GM19324 (cell line): ENCODE results near the gene CRIP1.

Source experiments
- ATAC-seq: cut with Tn5 transposase; IDR thresholded peaks from one replicate; pipeline ENCODE4 v1.9.1; 2021; ENCODE audit warnings: mild to moderate bottlenecking, moderate library complexity; ENCODE audit not compliant: unreplicated experiment, low FRiP score

The CRIP1 gene

DNA sequence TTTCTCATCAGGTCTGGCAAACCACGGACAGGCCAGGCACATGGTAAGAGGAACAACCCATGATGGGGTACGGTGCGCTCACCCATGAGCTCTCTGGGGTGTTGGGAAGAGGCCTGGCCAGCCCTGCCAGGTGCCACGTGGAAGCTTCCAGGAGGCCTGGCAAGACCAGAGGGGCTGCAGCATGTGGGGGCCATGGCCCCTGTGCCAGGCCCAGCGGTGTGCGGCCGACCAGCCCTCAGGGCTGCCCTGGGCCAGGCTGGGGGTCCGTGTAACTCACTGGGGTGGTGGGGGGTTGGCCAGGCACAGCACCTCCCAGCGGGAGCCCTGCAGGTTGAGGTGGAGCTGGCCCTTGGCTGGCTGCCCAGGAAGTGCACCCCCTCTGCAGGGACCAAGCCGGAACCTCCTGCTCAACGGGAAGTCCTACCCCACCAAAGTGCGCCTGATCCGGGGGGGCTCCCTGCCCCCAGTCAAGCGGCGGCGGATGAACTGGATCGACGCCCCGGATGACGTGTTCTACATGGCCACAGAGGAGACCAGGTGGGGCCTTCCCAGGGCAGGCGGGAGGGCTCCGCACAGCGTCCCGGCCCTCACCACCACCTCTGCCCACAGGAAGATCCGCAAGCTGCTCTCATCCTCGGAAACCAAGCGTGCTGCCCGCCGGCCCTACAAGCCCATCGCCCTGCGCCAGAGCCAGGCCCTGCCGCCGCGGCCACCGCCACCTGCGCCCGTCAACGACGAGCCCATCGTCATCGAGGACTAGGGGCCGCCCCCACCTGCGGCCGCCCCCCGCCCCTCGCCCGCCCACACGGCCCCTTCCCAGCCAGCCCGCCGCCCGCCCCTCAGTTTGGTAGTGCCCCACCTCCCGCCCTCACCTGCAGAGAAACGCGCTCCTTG lies 17.0 kb upstream of the CRIP1 start:
- ATAC-seq: no peak

DNA sequence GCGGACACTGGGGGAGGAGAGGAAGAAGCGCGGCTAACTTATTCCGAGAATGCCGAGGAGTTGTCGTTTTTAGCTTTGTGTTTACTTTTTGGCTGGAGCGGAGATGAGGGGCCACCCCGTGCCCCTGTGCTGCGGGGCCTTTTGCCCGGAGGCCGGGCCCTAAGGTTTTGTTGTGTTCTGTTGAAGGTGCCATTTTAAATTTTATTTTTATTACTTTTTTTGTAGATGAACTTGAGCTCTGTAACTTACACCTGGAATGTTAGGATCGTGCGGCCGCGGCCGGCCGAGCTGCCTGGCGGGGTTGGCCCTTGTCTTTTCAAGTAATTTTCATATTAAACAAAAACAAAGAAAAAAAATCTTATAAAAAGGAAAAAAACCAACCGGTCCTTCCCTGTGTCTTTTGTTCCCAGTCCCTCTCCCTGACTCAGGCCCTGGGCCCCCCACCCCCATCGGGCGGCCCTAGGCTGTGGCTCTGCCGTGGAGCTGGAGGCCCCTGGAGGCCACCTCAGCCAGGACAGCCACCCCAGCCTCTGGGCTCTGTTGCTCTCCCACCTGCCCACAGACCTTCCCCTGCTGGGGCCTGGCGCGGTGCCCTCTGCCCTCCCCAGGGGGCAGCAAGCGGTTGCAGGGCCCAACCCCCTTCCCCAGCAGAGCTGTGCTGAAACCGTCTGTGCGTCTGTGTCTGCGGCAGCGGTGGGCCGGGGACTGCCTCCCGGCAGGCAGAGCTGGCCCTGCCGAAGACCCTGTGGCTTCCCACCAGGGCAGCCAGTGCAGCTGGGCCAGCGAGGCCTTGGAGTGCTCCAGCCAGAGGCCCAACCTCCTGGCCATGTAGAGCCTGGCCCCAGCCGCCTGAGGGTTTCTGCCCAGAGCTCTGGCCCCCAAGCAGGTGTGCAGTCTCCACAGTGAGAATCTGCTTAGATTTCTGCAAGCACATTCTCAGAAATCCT lies 16.1 kb upstream of the CRIP1 start:
- ATAC-seq: no peak

DNA sequence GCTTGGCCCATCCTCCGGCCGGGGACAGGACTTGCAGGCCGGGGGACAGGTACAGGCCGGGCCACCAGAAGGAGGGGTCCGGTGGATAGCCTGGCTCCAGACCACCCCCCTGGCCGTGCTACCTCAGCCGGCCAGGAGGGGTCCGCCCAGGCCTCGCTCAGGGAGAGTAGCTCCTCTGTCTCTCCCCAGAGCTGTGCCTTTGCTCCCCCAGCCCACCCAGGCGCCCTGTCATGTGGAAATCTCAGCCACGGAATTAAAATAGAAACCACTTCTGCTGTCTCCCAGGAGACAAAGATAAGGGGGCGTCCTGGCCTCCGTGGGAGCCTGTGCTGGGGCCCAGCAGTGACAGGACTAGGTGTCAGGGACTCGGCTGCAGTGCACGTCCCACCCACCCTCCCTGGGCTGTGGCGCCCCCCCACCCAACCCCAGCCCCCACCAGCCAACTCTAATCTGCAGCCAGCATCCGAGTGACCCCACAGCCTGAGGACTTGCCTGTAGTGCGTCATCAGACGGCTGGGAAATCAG lies 15.3 kb upstream of the CRIP1 start:
- no peak for ATAC-seq

DNA sequence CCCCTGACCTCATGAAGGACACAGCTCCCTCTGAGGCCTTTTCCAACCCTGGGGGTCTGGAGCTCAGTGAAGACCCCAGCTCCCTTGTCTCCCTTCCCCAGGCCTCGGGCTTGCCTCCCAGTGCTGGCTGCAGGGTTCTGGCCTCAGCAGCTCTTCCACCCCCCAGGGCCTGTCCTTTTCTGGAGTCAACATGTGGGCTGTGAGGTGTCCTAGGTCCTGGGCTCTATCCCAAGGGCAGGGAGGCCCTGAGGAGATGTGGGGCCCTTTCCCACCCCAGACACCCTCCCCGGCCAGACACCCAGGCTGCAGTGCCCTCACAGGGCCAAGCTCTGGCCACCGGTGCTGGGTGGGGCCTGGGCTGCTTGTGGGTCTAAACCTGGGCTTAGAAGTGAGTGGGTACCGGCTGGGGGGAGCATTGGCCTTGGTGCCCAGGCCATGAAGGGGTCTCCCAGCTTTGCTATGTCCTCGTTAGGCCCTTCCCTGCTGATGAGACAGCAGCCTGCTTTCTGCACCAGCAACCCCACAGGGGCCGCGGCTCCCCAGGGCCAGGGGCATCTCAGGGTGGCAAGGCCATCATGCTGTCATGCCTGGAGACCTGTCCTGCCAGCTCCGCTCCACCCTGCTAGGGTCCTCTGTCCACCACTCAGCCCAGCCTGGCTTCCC lies 14.7 kb upstream of the CRIP1 start:
- ATAC-seq: no peak

DNA sequence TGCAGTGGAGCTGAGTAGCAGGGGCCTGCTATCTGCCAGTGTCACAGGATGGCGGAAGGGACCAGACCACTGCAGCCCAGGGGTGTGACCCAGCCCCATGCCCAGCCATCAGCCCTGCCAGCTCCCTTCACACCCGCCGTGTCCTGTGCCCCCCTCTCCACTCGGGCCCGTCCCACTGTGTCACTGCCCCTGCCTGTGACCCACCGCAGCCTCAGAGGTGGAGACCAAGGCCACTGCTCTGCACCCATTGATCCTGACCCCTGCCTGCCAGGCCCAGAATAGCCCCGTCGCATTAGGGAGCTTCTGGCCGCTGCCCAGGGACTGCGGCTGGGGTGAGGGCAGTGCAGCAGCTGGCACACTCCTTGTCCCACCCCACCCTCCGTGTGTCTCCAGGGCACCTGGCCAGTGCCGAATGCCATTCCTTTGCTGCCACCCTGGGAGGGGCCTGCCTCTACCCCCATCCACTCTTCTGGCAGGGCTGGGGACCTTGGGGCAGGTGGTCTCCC lies 14.1 kb upstream of the CRIP1 start:
- ATAC-seq: no peak

DNA sequence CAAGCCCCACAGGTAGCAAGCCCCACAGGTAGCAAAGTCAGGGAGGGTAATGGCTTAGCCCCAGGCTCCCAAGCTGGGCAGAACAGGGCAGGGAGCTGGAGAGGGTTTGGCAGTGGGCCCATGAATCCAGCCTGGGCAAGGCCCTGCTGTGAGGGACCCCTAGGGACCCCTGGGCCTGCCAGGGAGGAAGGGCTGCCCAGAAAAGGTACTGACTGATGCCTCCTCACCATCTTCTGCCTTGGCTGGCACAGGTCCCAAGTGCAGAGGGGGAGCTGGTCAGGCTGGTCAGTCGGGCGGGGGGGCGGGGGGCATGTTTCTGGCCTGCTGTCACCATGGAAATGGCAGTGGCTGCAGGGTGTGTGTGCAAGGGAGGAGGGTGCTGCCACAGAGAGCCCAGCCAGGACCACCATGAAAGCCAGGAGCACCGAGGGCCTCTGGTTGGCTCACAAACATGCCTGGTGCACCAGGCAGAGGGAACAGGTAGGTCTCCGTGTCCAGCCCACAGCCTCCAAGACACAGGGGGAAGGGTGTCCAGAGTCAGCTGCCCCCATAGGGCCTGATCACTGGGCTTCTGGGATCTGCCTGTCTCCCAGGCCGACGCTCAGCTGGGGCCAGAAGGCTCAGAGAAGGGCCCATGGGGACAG lies 13.5 kb upstream of the CRIP1 start:
- no peak for ATAC-seq

DNA sequence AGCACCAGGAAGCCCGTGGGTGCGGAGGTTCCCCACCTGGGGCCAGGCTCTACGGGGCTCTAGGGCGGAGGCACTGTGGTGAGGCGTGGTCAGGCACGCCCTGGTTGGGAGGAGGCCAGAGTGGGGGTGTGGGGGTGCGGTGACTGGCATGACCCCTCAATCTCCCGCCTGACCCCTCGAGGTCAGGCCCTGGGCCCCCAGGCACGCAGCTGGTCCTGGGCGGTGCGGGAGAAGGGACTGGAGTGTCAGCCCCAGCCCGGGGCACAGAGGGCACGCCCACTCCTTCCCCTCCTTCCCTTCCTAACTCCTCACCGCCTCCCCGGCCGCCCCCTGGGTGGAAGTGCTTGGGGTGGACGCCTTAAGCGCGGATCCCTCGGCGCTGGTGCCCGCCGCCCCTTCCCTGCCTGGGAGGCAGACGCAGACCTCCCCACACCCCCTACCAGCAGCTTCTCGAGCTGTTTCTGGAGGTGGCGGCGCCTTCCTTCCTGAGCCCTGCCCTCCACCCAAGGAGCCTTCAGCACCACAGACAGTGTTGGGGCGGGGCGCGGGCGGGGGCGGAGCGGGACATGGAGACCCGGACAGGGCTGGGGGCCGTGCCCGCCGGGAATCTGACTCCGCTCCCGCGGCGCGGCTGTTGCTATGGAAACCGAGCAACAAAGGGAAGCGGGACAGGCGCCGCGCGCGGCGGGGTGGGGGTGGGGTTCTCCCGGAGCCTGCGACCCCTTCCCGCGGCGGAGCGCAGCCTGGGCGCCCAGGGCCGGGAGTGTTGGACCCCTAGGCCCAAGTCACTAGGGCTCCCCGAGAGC lies 12.8 kb upstream of the CRIP1 start:
- ATAC-seq: no peak

DNA sequence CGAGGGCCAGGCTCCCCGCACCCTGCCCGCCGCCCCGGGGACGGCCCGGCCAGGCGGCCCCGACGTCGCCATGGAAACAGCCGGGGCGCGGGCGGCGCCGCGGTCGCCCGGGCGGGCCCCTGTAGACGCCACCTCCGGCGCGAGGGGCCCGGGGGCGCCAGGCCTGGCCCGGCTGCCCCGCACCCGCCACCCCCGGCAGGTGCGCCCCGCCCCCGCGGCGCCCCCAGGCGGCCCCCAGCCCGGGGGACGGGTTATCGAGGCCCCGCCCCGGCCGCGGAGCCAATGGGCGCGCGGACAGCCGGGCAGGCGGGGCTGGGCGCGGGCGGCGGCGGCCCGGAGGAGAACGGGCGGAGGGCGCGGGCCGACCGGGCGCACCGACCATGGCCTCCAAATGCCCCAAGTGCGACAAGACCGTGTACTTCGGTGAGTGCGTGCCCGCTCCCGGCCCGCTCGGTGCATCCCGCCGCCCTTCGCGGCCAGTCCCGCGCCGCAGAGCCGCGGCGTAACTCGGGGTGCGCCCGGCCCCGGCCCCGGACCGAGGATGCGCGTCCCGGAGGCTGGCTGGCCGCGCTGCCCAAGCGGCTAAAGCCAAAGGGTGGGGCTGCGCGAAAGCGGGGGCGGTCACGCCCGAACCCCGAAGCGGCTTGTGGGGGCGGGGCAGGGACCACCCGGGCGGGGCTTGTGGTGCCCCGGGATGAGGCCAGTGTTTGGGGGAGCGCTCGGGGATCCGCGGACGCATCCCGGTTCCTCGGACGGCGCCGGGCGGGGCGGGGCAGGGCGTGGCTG lies 12.0 kb upstream of the CRIP1 start, which contains the start of gene CRIP2:
Gene CRIP2 (plus strand): TSS at position 339 of the 786 bp plus-strand sequence. CDS start 42 bp downstream, at position 381.
- no peak for ATAC-seq

DNA sequence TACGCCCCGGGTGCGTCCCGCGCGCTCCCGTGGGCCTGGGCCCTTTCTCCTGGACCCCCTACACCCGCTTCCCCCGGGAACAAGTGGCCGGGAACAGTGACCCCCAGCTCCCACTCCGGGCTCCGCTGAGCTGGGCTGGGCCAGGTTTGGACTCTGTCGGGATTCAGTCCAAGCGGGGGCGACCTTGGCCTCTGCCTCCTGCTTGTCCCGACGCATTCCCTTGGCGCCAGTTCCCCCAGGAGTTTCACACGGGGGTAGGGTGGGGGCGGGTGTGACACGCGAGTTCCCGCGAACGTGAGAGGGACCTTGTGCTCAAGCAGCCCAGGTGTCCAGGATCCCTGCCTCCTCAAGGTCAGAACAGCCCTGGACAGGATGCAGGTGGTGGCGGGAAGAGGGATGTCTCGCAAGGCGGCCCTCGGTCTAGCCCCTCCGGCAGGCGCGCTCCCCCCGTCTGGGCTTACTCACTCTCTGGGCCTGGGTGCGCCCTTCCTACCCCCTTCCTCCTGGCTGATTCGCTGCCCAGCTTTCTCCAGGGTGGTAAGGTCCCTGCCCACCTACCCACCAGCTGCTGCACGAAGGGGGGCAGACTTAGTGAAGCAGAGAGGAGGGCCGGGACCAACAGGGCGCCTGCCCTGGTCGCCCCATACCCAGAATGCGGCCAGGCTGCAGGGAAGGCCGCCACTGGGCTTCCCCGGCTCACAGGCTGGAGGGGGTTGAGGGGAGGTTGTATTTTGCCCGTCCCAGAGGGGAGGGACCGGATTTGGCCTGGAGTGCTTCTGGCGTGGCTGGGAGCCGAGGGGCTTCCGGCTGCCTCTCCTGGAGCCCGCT lies 11.2 kb upstream of the CRIP1 start:
- no peak for ATAC-seq

DNA sequence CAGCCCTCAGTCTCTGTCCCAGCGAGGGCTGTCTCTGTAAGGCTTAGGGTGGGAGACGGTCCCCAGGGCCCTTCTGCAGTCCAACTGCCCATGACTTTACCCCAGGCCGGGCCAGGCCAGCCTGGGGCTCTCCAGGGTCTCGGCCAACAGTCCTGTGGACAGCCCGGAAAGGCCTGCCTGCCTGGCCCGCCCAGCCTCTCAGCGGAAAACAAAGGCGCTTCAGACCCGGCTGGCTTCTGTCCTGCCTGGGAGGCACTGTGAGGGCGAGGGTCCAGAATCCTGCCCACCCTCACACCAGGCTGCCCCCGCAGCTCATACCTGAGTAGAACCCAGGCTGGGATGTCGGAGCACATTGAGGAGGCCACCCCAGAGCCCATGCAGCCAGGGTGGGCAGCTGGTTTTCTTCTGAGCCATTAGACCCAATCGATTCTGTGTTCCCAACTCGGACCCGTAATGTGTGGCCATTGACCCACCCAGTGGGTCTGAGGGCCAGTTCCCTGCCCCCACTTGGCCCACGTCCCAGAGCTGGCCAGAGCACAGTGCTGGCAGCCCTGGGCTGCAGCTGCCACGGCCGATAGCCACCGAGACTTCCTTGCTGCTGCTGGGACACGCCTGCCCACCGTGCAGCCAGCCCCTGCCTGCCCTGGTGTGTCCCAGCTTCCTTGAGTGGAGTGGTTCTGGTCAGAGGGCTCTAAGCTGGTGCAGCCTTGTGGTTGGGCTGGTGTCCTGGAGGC lies 10.4 kb upstream of the CRIP1 start:
- ATAC-seq: no peak

DNA sequence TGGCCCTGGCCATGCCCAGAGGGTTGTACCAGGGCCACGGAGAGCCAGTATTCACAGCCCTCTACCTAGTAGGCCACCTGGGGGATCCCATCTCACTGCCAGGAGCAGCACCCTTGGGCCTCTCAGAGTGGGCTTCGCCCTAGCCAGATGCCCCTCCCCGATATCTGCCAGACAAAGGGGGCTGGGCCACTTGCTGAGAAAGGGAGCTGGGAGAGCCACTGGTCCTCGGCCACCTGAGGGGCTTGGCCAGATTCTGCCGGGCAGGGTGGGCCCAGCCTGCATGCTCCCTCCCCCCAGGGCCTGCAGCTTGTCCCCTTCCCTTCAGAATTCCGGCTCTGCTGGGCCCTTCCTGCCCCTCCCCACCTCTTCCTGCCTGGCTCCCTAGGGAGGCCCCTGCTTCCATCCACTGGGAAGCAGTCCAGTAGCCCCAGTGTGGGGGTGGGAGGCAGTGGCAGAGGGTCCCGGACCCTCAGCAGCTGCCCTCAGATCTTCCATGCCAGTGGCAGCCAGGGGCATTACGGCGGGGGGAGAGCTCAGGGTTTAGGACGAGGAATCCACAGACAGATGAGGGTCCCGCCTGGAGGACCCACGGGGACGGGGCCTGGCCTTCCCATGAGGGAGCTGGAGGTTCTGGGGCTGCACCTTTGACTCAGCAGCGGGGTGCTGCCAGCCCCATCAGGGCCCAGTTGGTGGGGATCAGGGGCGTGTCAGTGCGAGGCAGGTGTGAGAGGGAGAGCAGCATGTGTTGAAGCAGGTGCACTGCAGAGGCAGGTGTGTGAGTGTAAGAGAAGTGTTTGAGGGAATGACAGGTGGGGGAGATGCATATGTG lies 9.6 kb upstream of the CRIP1 start:
- no peak for ATAC-seq

DNA sequence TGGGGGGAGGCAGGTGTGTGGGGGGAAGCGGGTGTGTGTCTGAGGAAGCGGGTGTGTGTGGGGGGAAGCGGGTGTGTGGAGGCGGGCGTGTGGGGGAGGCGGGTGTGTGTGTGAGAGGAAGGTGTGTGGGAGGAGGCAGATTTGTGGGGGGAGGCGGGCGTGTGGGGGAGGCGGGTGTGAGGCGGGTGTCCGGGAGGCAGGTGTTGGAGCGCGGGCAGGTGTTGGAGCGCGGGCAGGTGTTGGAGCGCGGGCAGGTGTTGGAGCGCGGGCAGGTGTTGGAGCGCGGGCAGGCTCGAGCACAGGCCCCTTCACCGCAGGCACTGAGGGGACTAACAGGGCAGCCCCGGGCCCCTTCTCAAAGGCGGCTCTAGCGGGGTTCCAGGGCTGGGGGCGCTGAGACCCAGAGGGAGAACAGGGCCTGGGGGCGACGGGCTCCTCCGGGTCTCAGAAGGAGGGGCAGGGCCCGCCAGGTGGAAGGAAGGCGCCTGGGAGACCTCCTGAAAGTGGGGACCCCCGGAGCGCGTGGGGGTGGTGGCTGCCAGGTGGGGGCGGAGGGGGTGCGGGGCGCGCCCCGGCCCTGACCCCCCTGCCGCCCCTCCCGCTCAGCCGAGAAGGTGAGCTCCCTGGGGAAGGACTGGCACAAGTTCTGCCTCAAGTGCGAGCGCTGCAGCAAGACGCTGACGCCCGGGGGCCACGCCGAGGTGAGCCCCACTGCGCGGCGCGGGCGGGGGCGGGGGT lies 8.9 kb upstream of the CRIP1 start:
- ATAC-seq: no peak

DNA sequence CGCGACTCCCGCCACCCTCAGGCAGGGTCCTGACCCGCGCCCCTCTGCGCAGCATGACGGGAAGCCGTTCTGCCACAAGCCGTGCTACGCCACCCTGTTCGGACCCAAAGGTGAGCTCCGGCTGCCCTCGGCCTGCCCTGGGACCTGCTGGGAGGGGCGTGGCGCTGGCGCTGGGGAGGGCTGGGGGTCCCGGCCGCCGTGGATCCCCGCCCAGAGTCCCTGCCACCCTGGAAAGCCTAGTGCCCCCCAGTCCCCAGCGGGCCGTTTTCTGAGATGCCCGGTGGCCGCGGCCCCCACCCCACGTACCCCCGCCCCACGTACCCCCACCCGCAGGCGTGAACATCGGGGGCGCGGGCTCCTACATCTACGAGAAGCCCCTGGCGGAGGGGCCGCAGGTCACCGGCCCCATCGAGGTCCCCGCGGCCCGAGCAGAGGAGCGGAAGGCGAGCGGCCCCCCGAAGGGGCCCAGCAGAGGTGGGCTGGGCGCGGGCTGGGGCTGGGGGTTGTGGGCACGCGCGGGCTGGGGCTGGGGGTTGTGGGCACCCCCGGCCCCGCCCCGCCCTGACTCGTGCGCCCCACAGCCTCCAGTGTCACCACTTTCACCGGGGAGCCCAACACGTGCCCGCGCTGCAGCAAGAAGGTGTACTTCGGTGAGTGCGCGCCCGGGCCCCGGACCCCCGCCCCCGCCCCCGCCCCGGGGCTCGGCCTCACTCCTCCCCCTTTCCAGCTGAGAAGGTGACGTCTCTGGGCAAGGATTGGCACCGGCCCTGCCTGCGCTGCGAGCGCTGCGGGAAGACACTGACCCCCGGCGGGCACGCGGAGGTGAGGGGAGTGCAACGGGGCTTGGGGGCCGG lies 8.1 kb upstream of the CRIP1 start:
- no peak for ATAC-seq

DNA sequence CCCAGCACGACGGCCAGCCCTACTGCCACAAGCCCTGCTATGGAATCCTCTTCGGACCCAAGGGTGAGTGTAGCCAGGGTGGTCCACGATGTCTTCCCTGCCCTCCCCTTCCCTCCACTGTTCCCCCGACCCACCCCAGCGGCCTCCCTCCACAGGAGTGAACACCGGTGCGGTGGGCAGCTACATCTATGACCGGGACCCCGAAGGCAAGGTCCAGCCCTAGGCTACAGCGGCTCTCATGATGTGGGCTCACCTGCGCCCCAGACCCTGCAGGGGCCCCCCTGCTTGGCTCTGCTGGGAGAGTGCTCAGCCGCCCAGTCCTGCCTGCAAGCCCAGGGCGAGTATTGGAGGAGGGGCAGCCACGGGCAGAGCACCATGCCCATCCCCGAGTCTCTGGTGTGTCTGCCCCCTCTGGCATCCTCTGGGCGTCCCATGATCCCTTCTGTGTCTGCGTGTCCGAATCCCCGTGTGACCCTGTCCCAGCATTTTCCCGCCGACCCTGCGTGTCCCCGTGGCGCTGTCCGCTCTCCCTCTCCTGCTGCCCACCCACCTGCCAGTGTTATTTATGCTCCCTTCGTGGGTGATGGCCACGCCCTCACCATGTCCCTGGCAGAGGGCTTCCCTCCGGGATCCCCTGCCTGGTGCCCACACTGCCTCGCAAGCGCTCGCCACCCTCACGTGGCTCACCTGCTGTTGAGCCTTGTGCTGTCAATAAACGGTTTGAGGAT lies 7.1 kb upstream of the CRIP1 start:
- ATAC-seq: no peak
